ENCODE measurements around the gene RPA1.

RPA1 gene

DNA sequence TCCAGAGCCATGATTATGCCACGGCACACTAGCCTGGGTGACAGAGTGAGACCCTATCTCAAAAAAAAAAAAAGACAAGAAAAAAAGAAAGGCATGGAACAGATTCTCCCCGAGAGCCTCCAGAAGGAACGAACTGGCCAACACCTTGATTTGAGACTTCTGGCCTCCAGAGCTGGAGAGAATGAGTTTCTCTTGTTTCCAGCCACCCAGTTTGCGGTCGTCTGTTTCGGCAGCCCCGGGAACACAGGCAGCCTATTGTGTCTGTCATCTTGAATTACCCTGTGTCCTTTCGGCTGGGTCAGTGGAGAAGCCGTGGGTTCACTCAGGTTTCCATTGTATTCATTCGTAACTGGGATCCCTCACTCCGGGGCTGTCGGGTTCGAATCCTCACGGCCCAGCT lies 83.9 kb downstream of the RPA1 start:
- TF ChIP-seq CTCF (IDR thresholded peaks at IDR 0.05; ENCODE audit: low read depth, low read length), result no peak
- DNase-seq (ENCODE audit: extremely low read depth, low read depth), result no peak

DNA sequence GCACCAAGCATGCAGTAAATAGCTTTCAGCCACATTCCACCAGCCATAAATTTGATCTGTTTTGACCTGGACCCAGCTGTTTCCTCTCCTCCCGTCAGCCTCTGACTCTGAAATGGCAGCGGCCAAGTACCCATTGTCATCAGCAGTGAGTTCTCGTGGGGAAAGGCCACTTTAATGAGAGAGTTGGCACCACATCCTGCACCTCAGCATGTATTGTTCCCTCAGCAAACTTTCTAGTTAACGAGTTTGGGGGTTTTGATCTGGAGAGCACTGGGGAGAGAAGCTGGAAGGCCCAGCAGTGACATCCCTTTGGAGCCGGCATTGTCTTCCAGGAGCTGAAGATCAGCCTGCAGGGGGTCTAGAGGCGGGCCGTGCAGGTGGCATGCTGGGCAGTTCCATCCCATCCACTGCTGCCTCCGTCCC lies 84.9 kb downstream of the RPA1 start:
- no peak for TF ChIP-seq CTCF (IDR thresholded peaks at IDR 0.05; ENCODE audit: low read depth, low read length)
- DNase-seq (ENCODE audit: extremely low read depth, low read depth), result no peak

DNA sequence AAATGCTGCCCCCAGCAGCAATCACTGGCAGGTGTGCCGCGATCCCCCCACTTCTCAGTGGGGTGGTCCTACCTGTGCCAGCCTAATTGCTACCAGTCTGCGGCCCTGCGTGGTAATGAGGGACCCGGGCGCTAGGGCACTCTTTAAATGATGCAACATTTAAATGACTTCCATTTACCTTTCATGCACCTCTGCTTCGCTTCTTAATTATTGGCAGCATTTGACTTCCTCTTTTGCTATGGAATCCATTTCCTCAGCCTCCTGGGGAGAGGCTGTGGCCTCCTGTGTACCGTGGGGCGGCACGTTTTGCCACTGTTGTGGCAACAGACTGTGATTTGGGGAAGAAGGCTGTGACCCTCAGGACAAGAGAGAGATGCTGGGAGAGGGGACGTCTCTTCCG lies 86.1 kb downstream of the RPA1 start:
- DNase-seq (ENCODE audit: extremely low read depth, low read depth), result no peak
- no peak for TF ChIP-seq CTCF (IDR thresholded peaks at IDR 0.05; ENCODE audit: low read depth, low read length)

GRCh38 chr17:1916316-1916715 lies 86.5 kb downstream of the RPA1 start:
- no peak for TF ChIP-seq CTCF (IDR thresholded peaks at IDR 0.05; ENCODE audit: low read depth, low read length)
- DNase-seq (ENCODE audit: extremely low read depth, low read depth), result no peak

DNA sequence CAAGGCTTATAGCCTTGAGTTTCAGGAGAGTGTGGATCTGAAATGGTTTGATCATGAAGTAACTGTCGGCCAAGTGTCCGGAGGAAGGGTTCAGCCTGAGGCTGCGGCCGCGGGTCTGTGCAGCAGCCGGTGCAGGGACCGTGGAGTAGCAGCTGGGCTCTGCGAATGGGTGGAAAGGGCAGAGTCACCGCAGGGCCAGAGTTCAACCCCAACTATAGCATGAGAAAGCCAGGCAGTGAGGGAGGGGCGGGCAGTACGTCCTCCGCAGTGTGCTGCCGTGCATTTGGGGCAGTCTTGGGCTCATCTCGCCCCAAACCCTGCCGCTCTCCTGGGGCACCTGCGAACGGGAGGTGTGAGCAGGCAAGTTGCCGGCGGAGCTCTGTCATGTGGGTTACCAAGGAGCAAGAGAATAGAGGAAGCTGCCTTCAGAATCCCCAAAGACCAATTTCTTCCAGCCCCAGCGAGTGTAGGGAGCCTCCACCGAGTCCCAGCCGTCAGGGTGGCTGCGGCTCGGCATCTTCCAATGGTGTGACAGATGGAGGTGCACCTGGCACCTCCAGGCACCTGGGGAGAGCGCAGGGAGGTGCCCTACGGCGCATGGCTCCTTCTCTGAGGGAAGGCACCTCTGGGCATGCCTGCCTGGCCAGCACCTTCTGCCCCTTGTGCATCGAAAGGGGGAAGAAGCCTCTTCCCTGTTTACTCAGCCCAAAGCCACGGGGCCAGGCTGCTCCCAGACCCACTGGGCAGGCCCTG lies 87.3 kb downstream of the RPA1 start:
- no peak for TF ChIP-seq CTCF (IDR thresholded peaks at IDR 0.05; ENCODE audit: low read depth, low read length)
- no peak for DNase-seq (ENCODE audit: extremely low read depth, low read depth)

DNA sequence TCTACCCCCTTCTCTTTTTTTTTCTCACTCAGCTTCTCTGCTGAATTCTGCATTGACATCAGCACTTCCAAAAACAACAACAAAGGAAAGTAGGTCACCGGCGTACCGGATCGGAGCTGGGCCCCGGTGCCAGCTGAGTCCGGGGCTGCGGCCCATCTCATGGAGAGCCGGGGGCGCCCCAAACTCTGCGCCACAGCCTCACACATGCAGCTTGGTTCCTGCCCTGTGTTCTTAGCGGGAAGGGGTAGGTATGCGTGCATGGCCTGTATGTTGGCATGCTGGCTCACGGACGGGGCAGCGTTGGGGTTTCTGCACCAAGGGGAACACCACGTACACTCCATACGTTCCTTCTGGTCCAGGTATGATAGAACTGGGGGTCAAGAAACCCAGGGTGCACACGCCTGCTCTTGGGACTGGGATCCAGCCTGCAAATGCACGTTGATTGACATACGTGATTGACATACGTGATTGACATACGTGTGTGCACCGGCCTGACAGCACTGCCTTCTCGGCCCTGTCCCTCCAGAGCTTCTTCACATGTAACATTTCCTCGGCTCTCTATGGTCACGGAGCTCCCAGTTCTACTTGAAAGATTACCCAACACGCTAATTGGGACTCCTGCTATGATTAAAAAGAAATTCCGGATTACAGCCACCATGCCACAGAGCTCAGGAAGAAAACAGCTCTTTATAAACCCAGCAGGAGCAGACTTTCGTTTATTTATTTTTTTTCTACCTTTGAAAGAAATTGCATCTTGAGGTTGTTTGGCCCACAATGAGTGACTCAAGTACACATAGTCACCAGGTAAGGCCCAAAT lies 88.7 kb downstream of the RPA1 start:
- no peak for TF ChIP-seq CTCF (IDR thresholded peaks at IDR 0.05; ENCODE audit: low read depth, low read length)
- DNase-seq (ENCODE audit: extremely low read depth, low read depth), result no peak

GRCh38 chr17:1919201-1919600 lies 89.4 kb downstream of the RPA1 start:
- no peak for DNase-seq (ENCODE audit: extremely low read depth, low read depth)
- no peak for TF ChIP-seq CTCF (IDR thresholded peaks at IDR 0.05; ENCODE audit: low read depth, low read length)

All from AG09319 (cell line).